ENCODE results near the gene ATP8B4.

Gene ATP8B4

GRCh38 chr15:49813625-49814024 lies 305.4 kb downstream of the ATP8B4 start:
- TF ChIP-seq CTCF (IDR thresholded peaks at IDR 0.05; ENCODE audit: control extremely low read depth, extremely low read depth, low read depth, missing control alignments), result no peak
- DNase-seq (ENCODE audit: extremely low spot score), result no peak
- CTCF ChIA-PET, result interaction anchor here (1.0 kb wide), 1 partner anchor 14 kb away, joined by 3 read pairs; no protein-coding TSS in a partner anchor
- POLR2A ChIA-PET, result no interaction called here

- POLR2A ChIA-PET, result no interaction called here
- no peak for TF ChIP-seq CTCF (IDR thresholded peaks at IDR 0.05; ENCODE audit: control extremely low read depth, extremely low read depth, low read depth, missing control alignments)
- no peak for DNase-seq (ENCODE audit: extremely low spot score)
- CTCF ChIA-PET, result no interaction called here
Observed at GRCh38 chr15:49810720-49811119, 308.3 kb downstream of the ATP8B4 start.

GRCh38 chr15:49809894-49810609 lies 309.0 kb downstream of the ATP8B4 start:
- POLR2A ChIA-PET, result no interaction called here
- no peak for TF ChIP-seq CTCF (IDR thresholded peaks at IDR 0.05; ENCODE audit: control extremely low read depth, extremely low read depth, low read depth, missing control alignments)
- no peak for DNase-seq (ENCODE audit: extremely low spot score)
- CTCF ChIA-PET, result no interaction called here

GRCh38 chr15:49808341-49808740 lies 310.7 kb downstream of the ATP8B4 start:
- CTCF ChIA-PET, result no interaction called here
- no peak for DNase-seq (ENCODE audit: extremely low spot score)
- POLR2A ChIA-PET, result no interaction called here
- no peak for TF ChIP-seq CTCF (IDR thresholded peaks at IDR 0.05; ENCODE audit: control extremely low read depth, extremely low read depth, low read depth, missing control alignments)

Data from GM10248 (cell line).